ENCODE data around the gene INPP5E. TPM values are rescaled to one million over a fixed set of nuclear protein-coding genes. Genes with fewer than 3 reads are reported as not detected.
"Not testable (repeated sequence)": the region's sequence is repeated elsewhere in the genome, so short reads cannot be mapped to it uniquely, and the experiment has no call there.

Gene INPP5E
- total RNA-seq, 1 donor from 2014 or later, result 5.3 TPM

- no peak for DNase-seq (ENCODE audit: low spot score)
Measured at GRCh38 chr9:136430588-136431234, 8.9 kb downstream of the INPP5E start.

- peak; percentile 29 for DNase-seq (ENCODE audit: low spot score)
Measured at GRCh38 chr9:136429683-136430491, 9.8 kb downstream of the INPP5E start.

GRCh38 chr9:136429075-136429628 lies 10.5 kb downstream of the INPP5E start:
- no peak for DNase-seq (ENCODE audit: low spot score)

- DNase-seq (ENCODE audit: low spot score), result no peak
Measured at GRCh38 chr9:136426787-136427186, 12.9 kb downstream of the INPP5E start.

GRCh38 chr9:136425367-136425766 lies 14.3 kb downstream of the INPP5E start:
- DNase-seq (ENCODE audit: low spot score), result not testable (repeated sequence)

GRCh38 chr9:136424750-136425362 lies 14.8 kb downstream of the INPP5E start:
- no peak for DNase-seq (ENCODE audit: low spot score)

GRCh38 chr9:136423432-136424146 lies 16.1 kb downstream of the INPP5E start:
- no peak for DNase-seq (ENCODE audit: low spot score)

- no peak for DNase-seq (ENCODE audit: low spot score)
Measured at GRCh38 chr9:136422876-136423275, 16.8 kb downstream of the INPP5E start.

GRCh38 chr9:136421791-136422190 lies 17.9 kb downstream of the INPP5E start:
- DNase-seq (ENCODE audit: low spot score), result no peak

- DNase-seq (ENCODE audit: low spot score), result no peak
Measured at GRCh38 chr9:136419092-136419420, 20.6 kb downstream of the INPP5E start.

GRCh38 chr9:136418182-136419091 lies 21.2 kb downstream of the INPP5E start:
- DNase-seq (ENCODE audit: low spot score), result no peak

- DNase-seq (ENCODE audit: low spot score), result no peak
Measured at GRCh38 chr9:136416914-136417313, 22.7 kb downstream of the INPP5E start.

GRCh38 chr9:136416427-136416826 lies 23.2 kb downstream of the INPP5E start:
- DNase-seq (ENCODE audit: low spot score), result no peak

GRCh38 chr9:136412962-136413361 lies 26.7 kb downstream of the INPP5E start:
- no peak for DNase-seq (ENCODE audit: low spot score)

GRCh38 chr9:136411378-136411777 lies 28.3 kb downstream of the INPP5E start:
- no peak for DNase-seq (ENCODE audit: low spot score)

- peak; percentile 89 for DNase-seq (ENCODE audit: low spot score)
Measured at GRCh38 chr9:136410500-136411287, 29.0 kb downstream of the INPP5E start, which contains the start of the genes ENTR1 and PMPCA. ENTR1 (minus strand) TSS chr9:136410614; CDS start chr9:136410397, 217 bp downstream. PMPCA (plus strand) TSS chr9:136410658; CDS start chr9:136410669, 11 bp downstream.

- DNase-seq (ENCODE audit: low spot score), result peak; percentile 27
Measured at GRCh38 chr9:136409557-136410455, 29.8 kb downstream of the INPP5E start.

GRCh38 chr9:136407911-136408310 lies 31.7 kb downstream of the INPP5E start:
- DNase-seq (ENCODE audit: low spot score), result no peak

GRCh38 chr9:136407061-136407460 lies 32.6 kb downstream of the INPP5E start:
- DNase-seq (ENCODE audit: low spot score), result not testable (repeated sequence)

All from umbilical cord (tissue), 2 donors.